K562 treated with DMSO at 1 percent for 24 hours (cell line): Measurements from ENCODE around the gene PLEKHG4B. TPM values are rescaled to one million over a fixed set of nuclear protein-coding genes. Genes with fewer than 3 reads are reported as not detected.

Experiments
- total RNA-seq: library from RNA; unstranded; fragments of 300-600 nt; gene quantifications from 2 replicates; pipeline ENCODE4 v1.2.3, GENCODE V29; 2022; ENCODE audit warnings: low read depth; ENCODE audit not compliant: insufficient read depth

The PLEKHG4B gene
- 0.03 TPM in 1 of 2 replicates, not detected in the other for total RNA-seq

GRCh38 chr5:91556-92263, at the start of gene PLEKHG4B:
Gene PLEKHG4B (plus strand): TSS chr5:92168. CDS start chr5:92232, 64 bp downstream.

GRCh38 chr5:191036-191948, 99.3 kb downstream of the PLEKHG4B start, which contains the start of gene LRRC14B:
Gene LRRC14B (plus strand): TSS chr5:191495. CDS start chr5:191539, 44 bp downstream.

GRCh38 chr5:217494-218456, 125.8 kb downstream of the PLEKHG4B start, which contains the start of the genes CCDC127 and SDHA:
Gene CCDC127 (minus strand): TSS chr5:218153. CDS start chr5:216849, 1,304 bp downstream.
Gene SDHA (plus strand): TSS chr5:218320. CDS start chr5:218356, 36 bp downstream.

Other genes starting within 250 kb of the PLEKHG4B start
- 0.17 TPM in 1 of 2 replicates, not detected in the other for gene LRRC14B, start 99.3 kb downstream of the PLEKHG4B start, total RNA-seq
- gene CCDC127, start 126.0 kb downstream of the PLEKHG4B start, total RNA-seq: 3.5 and 4.6 TPM in 2 replicates
- gene SDHA, start 126.2 kb downstream of the PLEKHG4B start, total RNA-seq: 129 and 135 TPM in 2 replicates
- 126 and 136 TPM in 2 replicates for gene PDCD6, start 179.5 kb downstream of the PLEKHG4B start, total RNA-seq
- gene AHRR, start 229.5 kb downstream of the PLEKHG4B start, total RNA-seq: 3.7 and 3.8 TPM in 2 replicates